Activated CD4-positive, alpha-beta T cell treated with anti-CD3 and anti-CD28 coated beads, Interleukin-2, amount 50 U/mL, for 48 hours (primary cell): ENCODE results near the gene FAM210B.
"Not testable (repeated sequence)": the region's sequence is repeated elsewhere in the genome, so short reads cannot be mapped to it uniquely, and the experiment has no call there.

Experiments used
- DNase-seq, 2 experiments: peaks; one replicate each; pipeline ENCODE4 v3.0.0-alpha.2; 2020

FAM210B gene, protein sequence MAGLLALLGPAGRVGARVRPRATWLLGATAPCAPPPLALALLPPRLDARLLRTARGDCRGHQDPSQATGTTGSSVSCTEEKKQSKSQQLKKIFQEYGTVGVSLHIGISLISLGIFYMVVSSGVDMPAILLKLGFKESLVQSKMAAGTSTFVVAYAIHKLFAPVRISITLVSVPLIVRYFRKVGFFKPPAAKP

DNA sequence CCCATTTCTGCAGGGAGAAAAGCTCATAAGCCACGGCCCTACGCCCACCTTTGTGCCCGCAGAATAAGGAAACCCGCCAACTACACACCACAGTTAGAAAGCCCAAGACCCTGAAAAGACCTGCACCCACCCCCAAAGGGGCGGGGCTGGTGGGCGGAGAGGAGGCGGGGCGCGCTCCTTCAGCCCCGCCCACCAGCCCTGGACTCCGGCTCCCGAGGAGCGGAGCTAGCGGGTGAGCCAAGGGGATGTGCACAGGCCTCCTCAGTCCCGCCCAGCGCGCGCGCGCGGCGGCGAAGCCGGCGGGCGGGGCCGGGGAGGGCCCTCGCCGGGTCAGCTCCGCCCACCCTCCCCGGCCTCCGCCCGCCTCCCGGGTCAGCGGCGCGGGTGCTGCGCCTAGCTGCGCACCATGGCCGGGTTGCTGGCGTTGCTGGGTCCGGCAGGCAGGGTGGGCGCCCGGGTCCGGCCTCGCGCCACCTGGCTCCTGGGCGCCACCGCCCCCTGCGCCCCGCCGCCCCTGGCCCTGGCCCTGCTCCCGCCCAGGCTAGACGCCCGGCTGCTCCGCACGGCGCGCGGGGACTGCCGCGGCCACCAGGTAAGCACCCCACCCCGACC lies at the start of gene FAM210B:
Gene FAM210B, plus strand, starts transcription at position 375 of the 612 bp plus-strand sequence. Its CDS starts 32 bp downstream, at position 407.
- DNase-seq: peak; percentile 79 to 83

DNA sequence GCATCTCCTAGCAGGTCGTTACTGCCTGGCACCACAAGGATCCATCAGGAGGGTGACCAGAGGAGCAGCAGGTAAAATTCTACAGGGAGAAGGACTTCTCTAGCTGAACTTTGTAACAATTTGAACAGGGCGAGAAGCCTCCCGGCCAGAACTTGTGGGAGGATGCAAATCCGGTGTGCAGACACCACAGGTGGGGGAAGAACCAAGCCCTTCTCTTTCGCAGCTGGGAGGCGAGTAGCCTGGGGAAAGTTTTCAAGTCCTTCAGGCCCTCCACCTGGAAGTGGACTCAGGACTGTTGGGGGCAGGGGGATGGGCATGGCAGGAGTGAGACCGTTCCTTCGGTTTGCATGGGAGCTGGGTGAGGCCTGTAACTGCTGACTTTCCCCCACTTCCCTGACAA lies 42.7 kb upstream of the FAM210B start:
- no peak for DNase-seq

DNA sequence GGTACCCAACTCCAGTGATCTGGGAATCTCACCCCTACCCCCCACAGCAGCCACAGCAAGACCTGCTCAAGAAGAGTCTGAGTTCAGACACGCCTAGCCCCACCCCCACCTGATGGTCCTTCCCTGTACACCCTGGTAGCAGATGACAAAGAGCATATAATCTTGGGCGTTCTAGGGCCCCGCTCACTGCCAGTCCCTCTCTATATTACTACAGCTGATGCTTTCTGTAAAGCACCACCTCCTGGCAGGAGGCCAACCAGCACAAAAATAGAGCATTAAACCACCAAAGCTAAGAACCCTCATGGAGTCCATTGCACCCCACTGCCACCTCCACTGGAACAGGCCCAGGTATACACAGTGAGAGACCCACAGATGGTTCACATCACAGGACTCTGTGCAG lies 42.3 kb upstream of the FAM210B start:
- no peak for DNase-seq

DNA sequence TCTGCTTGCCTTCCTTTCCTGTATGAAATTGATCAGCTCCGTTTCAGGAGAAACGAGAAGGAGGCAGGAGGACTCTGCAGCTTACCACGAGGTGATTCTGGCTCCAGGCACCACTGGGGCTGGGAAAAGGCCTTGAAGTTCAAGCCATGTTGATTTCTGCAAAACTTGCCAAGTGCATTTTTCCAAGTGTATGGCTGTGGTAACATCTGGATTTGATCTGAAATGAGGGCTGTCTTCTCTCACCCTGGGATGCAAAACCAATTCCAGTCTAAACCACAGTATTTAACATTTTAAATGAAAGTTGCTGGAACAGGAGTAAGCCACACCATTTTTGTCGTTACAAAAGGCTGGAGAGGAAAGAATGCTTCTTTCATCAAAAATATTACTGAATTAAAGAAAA lies 36.1 kb upstream of the FAM210B start:
- no peak for DNase-seq

GRCh38 chr20:56323206-56323605 lies 35.6 kb upstream of the FAM210B start:
- DNase-seq: no peak

GRCh38 chr20:56323656-56324055 lies 35.1 kb upstream of the FAM210B start:
- DNase-seq: no peak

DNA sequence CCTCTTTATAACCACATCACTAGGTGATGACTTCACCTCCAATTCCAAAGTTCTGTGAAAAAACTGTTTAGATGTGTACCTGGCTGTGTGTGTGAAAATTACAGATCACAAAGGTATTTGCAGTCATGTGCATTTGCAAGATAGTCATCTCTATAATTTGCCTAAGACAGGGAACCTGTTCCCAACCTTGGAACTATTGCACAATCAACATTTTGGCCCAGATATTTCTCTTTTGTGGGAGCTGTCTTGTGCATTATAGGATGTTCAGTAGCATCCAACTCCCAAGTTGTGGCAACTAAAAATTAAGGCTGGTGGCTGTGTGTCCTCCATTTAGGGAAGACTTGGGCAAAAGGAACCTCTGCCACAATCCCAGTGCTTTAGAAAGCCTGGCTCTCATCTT lies 34.0 kb upstream of the FAM210B start:
- no peak for DNase-seq

GRCh38 chr20:56328861-56329260 lies 29.9 kb upstream of the FAM210B start:
- peak in 1 of 2 experiments; percentile 12 for DNase-seq

DNA sequence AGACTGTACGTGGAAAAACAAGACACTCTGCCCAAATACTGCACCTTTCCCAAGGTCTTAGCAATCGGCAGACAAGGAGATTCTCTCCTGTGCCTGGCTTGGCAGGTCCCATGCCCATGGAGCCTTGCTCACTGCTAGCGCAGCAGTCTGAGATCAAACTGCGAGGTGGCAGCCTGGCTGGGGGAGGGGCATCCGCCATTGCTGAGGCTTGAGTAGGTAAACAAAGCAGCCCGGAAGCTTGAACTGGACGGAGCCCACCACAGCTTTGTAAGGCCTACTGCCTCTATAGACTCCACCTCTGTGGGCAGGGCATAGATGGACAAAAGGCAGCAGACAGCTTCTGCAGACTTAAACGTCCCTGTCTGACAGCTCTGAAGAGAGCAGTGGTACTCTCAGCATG lies 22.1 kb upstream of the FAM210B start:
- DNase-seq: not testable (repeated sequence)

- no peak for DNase-seq
Observed at GRCh38 chr20:56342783-56343182, 16.0 kb upstream of the FAM210B start.

- peak; percentile 41 to 59 for DNase-seq
Observed at GRCh38 chr20:56343861-56344381, 14.9 kb upstream of the FAM210B start.

GRCh38 chr20:56345911-56346310 lies 12.9 kb upstream of the FAM210B start:
- DNase-seq: no peak

GRCh38 chr20:56347628-56348304 lies 11.0 kb upstream of the FAM210B start:
- no peak for DNase-seq

DNA sequence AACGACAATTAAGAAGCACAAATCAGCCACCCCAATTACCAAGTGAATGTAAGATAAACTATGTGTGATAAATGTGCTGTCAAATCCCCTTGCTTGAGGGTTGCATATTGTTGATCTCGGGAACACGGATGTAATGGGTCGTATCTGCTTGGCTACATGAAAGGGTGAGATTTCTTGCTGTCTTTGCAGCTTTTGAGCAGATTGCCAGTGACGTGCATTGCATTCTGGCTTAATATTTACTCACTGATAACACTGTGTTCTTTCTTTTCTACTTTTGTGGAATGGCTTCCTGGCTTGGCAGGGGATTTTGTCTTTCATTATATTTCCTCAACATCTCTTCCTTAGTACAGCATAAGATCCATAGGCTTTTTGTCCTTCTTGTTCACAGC lies 10.5 kb upstream of the FAM210B start:
- DNase-seq: no peak

DNA sequence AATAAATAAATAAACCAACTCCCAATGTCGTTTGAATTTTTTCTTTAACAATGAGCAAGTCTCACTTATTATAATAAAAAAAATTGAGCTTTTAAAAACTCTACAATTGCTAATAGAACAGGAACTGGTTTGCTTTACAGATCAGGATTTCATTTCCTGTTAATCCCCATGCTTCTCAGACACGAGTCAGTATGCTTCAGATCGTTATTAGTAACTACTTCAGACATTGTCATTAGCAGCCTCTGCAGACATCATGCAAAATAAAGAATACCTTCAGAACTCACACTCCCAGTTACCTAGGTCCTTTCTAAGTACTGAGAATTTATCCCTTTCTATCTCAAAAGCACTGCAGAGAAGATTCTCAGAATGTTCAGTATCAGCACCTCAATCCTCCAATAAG lies 10.0 kb upstream of the FAM210B start:
- no peak for DNase-seq

DNA sequence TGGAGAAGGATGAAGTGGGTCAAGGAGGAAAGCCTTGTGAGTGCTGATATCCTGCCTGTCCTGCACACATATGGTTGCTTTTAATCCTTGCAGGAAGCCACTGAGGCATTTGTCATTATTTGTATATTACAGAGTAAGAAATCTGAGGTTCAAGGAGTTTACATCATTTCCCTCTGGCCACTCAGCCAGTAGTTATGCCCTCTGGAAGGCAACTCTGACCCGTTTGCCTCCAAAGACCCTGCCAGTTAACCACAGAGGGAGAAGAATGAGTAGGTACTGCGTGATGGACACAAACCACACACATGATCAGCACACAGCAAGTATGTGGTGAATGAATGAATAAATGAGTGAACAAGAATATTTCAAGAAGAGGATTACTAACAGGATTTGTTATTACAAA lies 7.9 kb upstream of the FAM210B start:
- no peak for DNase-seq

GRCh38 chr20:56352345-56353055 lies 6.3 kb upstream of the FAM210B start:
- DNase-seq: no peak

DNA sequence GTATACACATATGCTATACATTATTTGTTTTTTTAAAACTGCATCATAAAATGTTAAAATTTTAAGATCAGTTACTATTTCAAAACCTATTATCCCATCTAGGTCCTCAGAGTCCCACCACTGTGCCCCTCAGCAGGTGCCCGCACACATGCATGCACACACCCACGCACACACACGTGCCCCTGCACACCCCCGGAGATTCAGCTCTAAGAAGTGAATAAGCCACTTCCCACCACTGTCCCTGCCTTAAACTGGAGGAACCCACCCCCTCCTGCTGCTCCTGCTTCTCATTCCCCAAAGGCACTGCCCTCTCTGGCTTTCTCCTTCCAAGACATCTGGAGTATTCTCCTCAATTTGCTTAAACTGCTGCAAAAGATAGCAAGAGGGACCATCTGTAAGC lies 5.4 kb upstream of the FAM210B start:
- DNase-seq: no peak

DNA sequence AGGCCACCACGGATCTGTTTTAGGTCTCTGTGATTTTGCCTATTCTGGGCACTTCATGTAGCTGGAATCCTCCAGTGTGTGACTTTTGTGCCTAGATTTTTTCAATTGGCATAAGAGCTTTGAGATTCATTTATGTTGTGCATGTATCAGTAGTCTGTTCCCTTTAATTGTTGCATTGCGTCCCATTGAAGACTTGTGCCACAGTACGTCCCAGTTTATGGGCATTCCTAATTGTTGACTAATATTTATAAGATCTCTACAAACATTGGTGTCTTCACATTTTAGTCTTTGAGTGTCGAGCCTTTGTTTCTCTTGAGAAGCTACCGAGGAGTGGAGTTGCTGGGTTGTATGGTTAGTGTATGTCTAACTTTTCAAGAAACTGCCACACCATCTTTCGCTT lies 704 bp upstream of the FAM210B start:
- no peak for DNase-seq

GRCh38 chr20:56359212-56360132 lies 698 bp downstream of the FAM210B start:
- DNase-seq: peak; percentile 20 to 40

DNA sequence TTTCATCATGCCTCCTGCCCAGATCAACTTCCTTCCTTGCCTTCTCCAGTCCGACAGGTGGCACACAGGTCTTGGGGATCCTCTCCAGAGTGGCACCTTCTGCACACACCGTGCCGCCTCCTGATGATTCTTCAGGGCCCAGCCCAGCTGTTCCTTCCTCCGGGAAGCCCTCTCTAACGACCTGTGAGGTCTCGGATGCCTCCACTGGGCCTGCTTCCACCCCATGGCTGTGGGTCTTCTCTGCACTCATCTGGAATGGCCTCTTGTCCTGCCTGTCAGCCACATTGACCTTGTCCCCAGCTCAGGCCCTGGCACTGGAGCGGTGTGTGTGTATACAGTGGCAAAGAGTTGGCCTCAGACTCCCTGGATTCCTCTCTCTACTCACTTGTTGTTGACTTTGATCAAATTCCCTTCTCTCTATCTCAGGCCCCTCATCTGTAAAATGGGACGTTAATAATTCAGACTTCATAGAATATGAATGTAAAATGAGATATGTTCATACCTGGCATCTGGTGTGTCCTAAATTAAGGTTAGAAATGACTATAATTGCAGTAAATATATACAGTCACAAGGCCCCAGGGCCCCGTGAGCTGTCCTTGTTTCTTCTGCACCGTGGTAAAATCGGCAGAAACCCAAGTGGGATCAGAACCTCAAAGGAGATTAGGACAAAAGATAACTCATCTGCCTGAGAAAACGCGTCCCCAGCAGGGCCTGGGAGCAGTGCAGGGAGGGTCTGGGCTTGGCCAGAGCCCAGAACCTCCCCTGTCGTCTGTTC lies 1.5 kb downstream of the FAM210B start:
- no peak for DNase-seq

GRCh38 chr20:56360908-56361205 lies 2.1 kb downstream of the FAM210B start:
- DNase-seq: no peak
